GM10847 (cell line): ENCODE measurements around the gene PCDHGA10.
"Not testable (repeated sequence)": the region's sequence is repeated elsewhere in the genome, so short reads cannot be mapped to it uniquely, and the experiment has no call there.

Experiments used
- POLR2A ChIP-seq: IDR thresholded peaks from 2 replicates; pipeline ENCODE4 v1.6.1; 2011; ENCODE audit not compliant: insufficient read length; ENCODE audit errors: extremely low read depth

The PCDHGA10 gene

GRCh38 chr5:141387557-141388311 is 25.1 kb upstream of the PCDHGA10 start, which contains the start of gene PCDHGB4:
TSS of gene PCDHGB4 (plus strand) at chr5:141387698. CDS start at chr5:141387885, 187 bp downstream.
- TF ChIP-seq POLR2A = not testable (repeated sequence)

- no peak for TF ChIP-seq POLR2A
These were observed 24.1 kb upstream of the PCDHGA10 start for GRCh38 chr5:141388661-141389060.

GRCh38 chr5:141389153-141390042 is 23.4 kb upstream of the PCDHGA10 start:
- TF ChIP-seq POLR2A = no peak

- TF ChIP-seq POLR2A = no peak
These were observed 20.2 kb upstream of the PCDHGA10 start, which contains the start of gene PCDHGA8 for GRCh38 chr5:141392429-141393198. TSS of gene PCDHGA8 (plus strand) at chr5:141392633. CDS start at chr5:141392814, 181 bp downstream.

- no peak for TF ChIP-seq POLR2A
These were observed 19.5 kb upstream of the PCDHGA10 start for GRCh38 chr5:141393267-141393666.

GRCh38 chr5:141397756-141398551 is 14.8 kb upstream of the PCDHGA10 start, which contains the start of gene PCDHGB5:
TSS of gene PCDHGB5 (plus strand) at chr5:141397947. CDS start at chr5:141398128, 181 bp downstream.
- TF ChIP-seq POLR2A = not testable (repeated sequence)

GRCh38 chr5:141398608-141399007 is 14.2 kb upstream of the PCDHGA10 start:
- TF ChIP-seq POLR2A = no peak

GRCh38 chr5:141399555-141400258 is 13.1 kb upstream of the PCDHGA10 start:
- no peak for TF ChIP-seq POLR2A

- TF ChIP-seq POLR2A = no peak
These were observed 10.1 kb upstream of the PCDHGA10 start, which contains the start of gene PCDHGA9 for GRCh38 chr5:141402553-141403243. TSS of gene PCDHGA9 (plus strand) at chr5:141402778. CDS start at chr5:141402953, 175 bp downstream.

- no peak for TF ChIP-seq POLR2A
These were observed 9.4 kb upstream of the PCDHGA10 start for GRCh38 chr5:141403387-141403786.

- not testable (repeated sequence) for TF ChIP-seq POLR2A
These were observed 4.8 kb upstream of the PCDHGA10 start, which contains the start of gene PCDHGB6 for GRCh38 chr5:141407790-141408505. TSS of gene PCDHGB6 (plus strand) at chr5:141408021. CDS start at chr5:141408203, 182 bp downstream.

GRCh38 chr5:141409598-141410306 is 3.0 kb upstream of the PCDHGA10 start:
- no peak for TF ChIP-seq POLR2A

- TF ChIP-seq POLR2A = no peak
These were observed 1.2 kb upstream of the PCDHGA10 start for GRCh38 chr5:141411575-141411974.
